ENCODE results near the gene SYT2. TPM values are rescaled to one million over a fixed set of nuclear protein-coding genes. Genes with fewer than 3 reads are reported as not detected.

Gene SYT2
- total and polyA plus RNA-seq, 2 of the 13 experiments (the other 11 are each of a cell fraction or from before 2014, with no cell fraction given), result not detected

DNA sequence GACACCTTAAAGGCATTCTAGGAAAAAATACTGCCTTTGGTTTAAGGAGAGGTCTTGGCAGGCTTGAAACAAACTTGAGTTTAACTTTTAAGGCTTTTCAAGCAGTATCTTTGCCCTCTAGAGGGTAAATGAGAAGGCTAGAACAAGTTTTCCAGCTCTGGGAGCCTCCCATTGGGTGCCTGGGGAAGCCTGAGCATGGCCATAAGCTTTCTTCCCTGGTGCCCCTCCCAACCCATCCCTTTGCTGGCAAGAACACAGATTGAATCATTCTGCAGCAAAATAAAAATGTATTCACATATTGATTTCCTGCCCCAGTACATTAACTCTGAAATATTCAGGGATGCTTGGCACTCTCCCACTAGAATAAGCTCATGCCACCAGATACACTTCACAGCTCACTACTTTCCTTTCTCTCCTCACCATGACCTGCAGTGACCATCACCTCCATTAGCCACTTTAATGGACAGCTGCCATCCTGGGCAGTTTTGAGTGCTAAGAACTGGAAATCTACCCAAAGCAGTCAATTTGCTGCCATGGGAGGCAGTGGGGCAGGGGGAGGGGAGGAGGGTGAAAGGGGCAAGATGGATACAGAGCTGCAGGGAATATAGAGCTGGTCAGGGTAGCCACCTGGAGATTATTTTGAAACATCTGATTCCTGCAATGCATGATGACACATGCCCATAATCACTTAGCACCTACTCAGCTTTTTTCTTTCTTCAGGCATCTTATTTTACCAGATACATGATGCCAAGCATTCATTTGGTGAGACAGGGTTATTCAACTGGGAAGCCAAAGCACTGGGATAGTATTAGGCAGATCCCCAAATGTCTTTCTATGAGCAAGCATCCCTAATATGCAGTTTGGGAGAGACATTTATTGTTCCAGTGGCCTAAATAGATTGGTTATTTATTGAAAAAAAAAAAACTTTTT, 140.6 kb downstream of the SYT2 start:
- ChIA-PET CTCF (ENCODE audit: low intra/inter-chr PET ratio, low total read pairs) (no interaction called here), POLR2A (no interaction called here)
- BruUV-seq (replicated peaks), result no TSS peak
- TF ChIP-seq MLX (CRISPR knock-in tag; IDR thresholded peaks at IDR 0.05) (no peak), ZNF567 (CRISPR knock-in tag; IDR thresholded peaks at IDR 0.05; ENCODE audit: borderline replicate concordance) (no peak), ZNF841 (CRISPR knock-in tag; IDR thresholded peaks at IDR 0.05; ENCODE audit: borderline replicate concordance) (no peak), MTA3 (CRISPR knock-in tag; IDR thresholded peaks at IDR 0.05) (no peak), POGZ (CRISPR knock-in tag; IDR thresholded peaks at IDR 0.05) (no peak), ZNF619 (CRISPR knock-in tag; IDR thresholded peaks at IDR 0.05) (no peak), TSC22D2 (CRISPR knock-in tag; IDR thresholded peaks at IDR 0.05; ENCODE audit: borderline replicate concordance) (no peak), FOXA1 (IDR thresholded peaks at IDR 0.05) (no peak), FOXA1 (CRISPR knock-in tag; IDR thresholded peaks at IDR 0.05) (no peak), THAP7 (CRISPR knock-in tag; IDR thresholded peaks at IDR 0.05) (no peak), MTA1 (CRISPR knock-in tag; IDR thresholded peaks at IDR 0.05; ENCODE audit: borderline replicate concordance) (no peak), CENPT (CRISPR knock-in tag; IDR thresholded peaks at IDR 0.05; ENCODE audit: low read depth) (no peak), NFIC (IDR thresholded peaks at IDR 0.05; ENCODE audit: low read length) (no peak)
- TF ChIP-seq, protein P1, sequence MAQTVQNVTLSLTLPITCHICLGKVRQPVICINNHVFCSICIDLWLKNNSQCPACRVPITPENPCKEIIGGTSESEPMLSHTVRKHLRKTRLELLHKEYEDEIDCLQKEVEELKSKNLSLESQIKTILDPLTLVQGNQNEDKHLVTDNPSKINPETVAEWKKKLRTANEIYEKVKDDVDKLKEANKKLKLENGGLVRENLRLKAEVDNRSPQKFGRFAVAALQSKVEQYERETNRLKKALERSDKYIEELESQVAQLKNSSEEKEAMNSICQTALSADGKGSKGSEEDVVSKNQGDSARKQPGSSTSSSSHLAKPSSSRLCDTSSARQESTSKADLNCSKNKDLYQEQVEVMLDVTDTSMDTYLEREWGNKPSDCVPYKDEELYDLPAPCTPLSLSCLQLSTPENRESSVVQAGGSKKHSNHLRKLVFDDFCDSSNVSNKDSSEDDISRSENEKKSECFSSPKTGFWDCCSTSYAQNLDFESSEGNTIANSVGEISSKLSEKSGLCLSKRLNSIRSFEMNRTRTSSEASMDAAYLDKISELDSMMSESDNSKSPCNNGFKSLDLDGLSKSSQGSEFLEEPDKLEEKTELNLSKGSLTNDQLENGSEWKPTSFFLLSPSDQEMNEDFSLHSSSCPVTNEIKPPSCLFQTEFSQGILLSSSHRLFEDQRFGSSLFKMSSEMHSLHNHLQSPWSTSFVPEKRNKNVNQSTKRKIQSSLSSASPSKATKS (CRISPR knock-in tag; IDR thresholded peaks at IDR 0.05), result no peak
- TF ChIP-seq, protein P2, sequence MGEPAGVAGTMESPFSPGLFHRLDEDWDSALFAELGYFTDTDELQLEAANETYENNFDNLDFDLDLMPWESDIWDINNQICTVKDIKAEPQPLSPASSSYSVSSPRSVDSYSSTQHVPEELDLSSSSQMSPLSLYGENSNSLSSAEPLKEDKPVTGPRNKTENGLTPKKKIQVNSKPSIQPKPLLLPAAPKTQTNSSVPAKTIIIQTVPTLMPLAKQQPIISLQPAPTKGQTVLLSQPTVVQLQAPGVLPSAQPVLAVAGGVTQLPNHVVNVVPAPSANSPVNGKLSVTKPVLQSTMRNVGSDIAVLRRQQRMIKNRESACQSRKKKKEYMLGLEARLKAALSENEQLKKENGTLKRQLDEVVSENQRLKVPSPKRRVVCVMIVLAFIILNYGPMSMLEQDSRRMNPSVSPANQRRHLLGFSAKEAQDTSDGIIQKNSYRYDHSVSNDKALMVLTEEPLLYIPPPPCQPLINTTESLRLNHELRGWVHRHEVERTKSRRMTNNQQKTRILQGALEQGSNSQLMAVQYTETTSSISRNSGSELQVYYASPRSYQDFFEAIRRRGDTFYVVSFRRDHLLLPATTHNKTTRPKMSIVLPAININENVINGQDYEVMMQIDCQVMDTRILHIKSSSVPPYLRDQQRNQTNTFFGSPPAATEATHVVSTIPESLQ (CRISPR knock-in tag; conservative IDR thresholded peaks at IDR 0.05), result no peak
- Histone ChIP-seq H4K20me1 (ENCODE audit: insufficient read depth, low read length) (no peaks in the 10 kb centered on the region), H3K4me2 (ENCODE audit: low read depth, low read length) (no peak overlapping the region), H3K79me2 (ENCODE audit: insufficient read depth, low read length) (no peaks in the 10 kb centered on the region), H3K9ac (ENCODE audit: insufficient read depth, low read depth, low read length) (no peak overlapping the region), H2AFZ (ENCODE audit: low read length) (no peak overlapping the region), H3K4me1 (ENCODE audit: insufficient read depth, low read length) (no peaks in the 10 kb centered on the region), H3K36me3 (replicated peaks in 1 of 2; ENCODE audit: control insufficient read depth in 1 of 2, insufficient read depth in 2 of 2, low read length in 2 of 2) (peaks cover 2 to 37% of the 10 kb centered on the region in 2 experiments; a peak in 4 of 5 replicates), H3K27me3 (ENCODE audit: control insufficient read depth in 1 of 2, insufficient read depth in 2 of 2, low read length in 2 of 2) (no peaks in the 10 kb centered on the region), H3K9me3 (ENCODE audit: low read length) (no peaks in the 10 kb centered on the region), H3K27ac (ENCODE audit: extremely low read length, insufficient read depth, low read length) (no peak overlapping the region), H3K4me3 (replicated peaks in 1 of 3; ENCODE audit: insufficient read depth in 1 of 3, low read depth in 2 of 3, low read length in 3 of 3) (no peak overlapping the region)
- ATAC-seq (no peak), FAIRE-seq (no peak), DNase-seq (ENCODE audit: low spot score) (no peak)
- intact Hi-C loops (cut with micrococcal nuclease; ENCODE audit: unreplicated experiment) (no loop called here), in situ Hi-C loops (cut with HindIII; ENCODE audit: extremely low pct_ligation_motif_present, low pct_unique_long_range_greater_than_20kb) (no loop called here)
